Tibial nerve (tissue), 4 donors: ENCODE measurements around the gene OPHN1. TPM values are rescaled to one million over a fixed set of nuclear protein-coding genes. Genes with fewer than 3 reads are reported as not detected.
"Not testable (repeated sequence)": the region's sequence is repeated elsewhere in the genome, so short reads cannot be mapped to it uniquely, and the experiment has no call there.

ENCODE experiments used
- DNase-seq, 2 donors: peaks; one replicate each; pipeline ENCODE4 v3.0.0-alpha.2; 2019; ENCODE audit warnings: low spot score in 2 of 2
- H3K27ac ChIP-seq, 4 donors: fragments of 200-600 bp; sonication (generic) in 3 of 4; one replicate each; pipeline ENCODE4 v1.5.1; 2017 to 2019; ENCODE audit warnings: mild to moderate bottlenecking in 1 of 4
- H3K27me3 ChIP-seq, 2 donors: fragments of 200-600 bp; sonication (generic) in 1 of 2; one replicate each; pipeline versions ENCODE4 v1.5.1 to v1.6.0; 2017 to 2019
- H3K36me3 ChIP-seq, 3 donors: fragments of 200-600 bp; sonication (generic); one replicate each; pipeline ENCODE4 v1.5.1; 2018 to 2019
- H3K4me1 ChIP-seq, 4 donors: fragments of 200-600 bp; sonication (generic) in 3 of 4; one replicate each; pipeline ENCODE4 v1.5.1; 2017 to 2019
- H3K4me3 ChIP-seq, 4 donors: fragments of 200-600 bp; sonication (generic) in 3 of 4; one replicate each; pipeline ENCODE4 v1.5.1; 2017 to 2019; ENCODE audit warnings: mild to moderate bottlenecking in 1 of 4, moderate library complexity in 1 of 4
- H3K9me3 ChIP-seq, 4 donors: fragments of 200-600 bp; sonication (generic) in 3 of 4; one replicate each; pipeline ENCODE4 v1.5.1; 2017 to 2019
- EP300 ChIP-seq, 2 donors: sonication (generic); formaldehyde crosslinking; IDR thresholded peaks; one replicate each; pipeline ENCODE4 v1.6.1; 2017; ENCODE audit warnings: antibody characterized with exemption in 2 of 2, mild to moderate bottlenecking in 1 of 2
- POLR2A ChIP-seq, 2 donors: fragments of 450-650 bp; IDR thresholded peaks; one replicate each; pipeline ENCODE4 v1.6.1; 2017; ENCODE audit warnings: antibody characterized with exemption in 2 of 2, mild to moderate bottlenecking in 2 of 2, moderate library complexity in 2 of 2
- WGBS, 2 donors: methylation state at CpG; one replicate each; pipeline ENCODE4 v1.1.5; 2018; 5-methylcytosine and 5-hydroxymethylcytosine counted together
- total RNA-seq, 4 donors: library from RNA; depleted of rRNA; stranded (reverse); fragments of >200 nt; gene quantifications; one replicate each; pipeline ENCODE4 v1.1.0, GENCODE V29; 2016
- TF ChIP-seq, protein P1 (sequence below), 5 experiments: fragments of 200-600 bp in 3 of 5; fragments of 450-650 bp in 2 of 5; sonication (generic) in 3 of 5; IDR thresholded peaks; one replicate each; pipeline ENCODE4 v1.5.1; 2016 to 2019; ENCODE audit warnings: antibody characterized with exemption in 5 of 5, mild to moderate bottlenecking in 3 of 5, moderate library complexity in 2 of 5

OPHN1 gene
- total RNA-seq, 4 donors from 2014 or later: 13.2 to 27.1 (median 20.5) TPM

DNA sequence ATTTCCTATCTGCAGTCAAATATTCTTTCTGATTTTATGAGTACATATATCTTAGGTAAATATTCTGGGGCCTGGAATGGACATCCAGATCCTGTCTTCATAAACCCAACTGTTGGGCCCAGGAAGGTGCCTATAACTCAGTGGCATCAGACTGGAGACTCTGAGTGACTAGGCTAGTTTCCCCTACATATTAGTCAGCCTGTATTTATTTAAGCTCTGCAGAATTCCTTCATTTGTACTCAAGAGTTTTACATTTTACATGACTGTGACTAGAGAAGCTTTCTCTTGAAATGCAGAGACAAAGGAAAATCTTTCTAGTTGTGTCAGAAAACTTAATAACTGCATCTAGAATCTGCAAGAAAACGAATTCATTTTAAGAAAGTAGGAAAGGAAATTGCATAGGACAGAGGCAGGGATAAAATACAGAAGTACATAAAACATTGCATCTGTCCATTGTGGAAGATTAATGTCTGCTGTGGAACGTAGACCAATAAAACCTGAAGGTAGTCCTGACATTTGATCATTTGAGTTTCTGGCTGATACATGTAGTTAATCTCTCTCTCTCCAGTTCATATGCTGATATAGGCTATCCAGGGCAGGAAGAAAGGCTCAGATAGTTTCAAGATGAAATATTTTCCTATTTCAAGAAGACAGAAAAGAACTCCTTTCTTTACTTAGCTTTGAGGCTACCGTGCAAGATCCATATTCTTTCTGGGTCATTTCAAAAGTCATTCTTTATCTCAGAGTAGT lies 78.2 kb downstream of the OPHN1 start:
- H3K4me3 ChIP-seq: no peak overlapping the region
- WGBS, 2 donors: 26 to 32% methylated on average over 3 of the region's 3 CpGs
- no peaks in the 10 kb centered on the region for H3K9me3 ChIP-seq
- H3K36me3 ChIP-seq: no peaks in the 10 kb centered on the region
- TF ChIP-seq, protein P1, sequence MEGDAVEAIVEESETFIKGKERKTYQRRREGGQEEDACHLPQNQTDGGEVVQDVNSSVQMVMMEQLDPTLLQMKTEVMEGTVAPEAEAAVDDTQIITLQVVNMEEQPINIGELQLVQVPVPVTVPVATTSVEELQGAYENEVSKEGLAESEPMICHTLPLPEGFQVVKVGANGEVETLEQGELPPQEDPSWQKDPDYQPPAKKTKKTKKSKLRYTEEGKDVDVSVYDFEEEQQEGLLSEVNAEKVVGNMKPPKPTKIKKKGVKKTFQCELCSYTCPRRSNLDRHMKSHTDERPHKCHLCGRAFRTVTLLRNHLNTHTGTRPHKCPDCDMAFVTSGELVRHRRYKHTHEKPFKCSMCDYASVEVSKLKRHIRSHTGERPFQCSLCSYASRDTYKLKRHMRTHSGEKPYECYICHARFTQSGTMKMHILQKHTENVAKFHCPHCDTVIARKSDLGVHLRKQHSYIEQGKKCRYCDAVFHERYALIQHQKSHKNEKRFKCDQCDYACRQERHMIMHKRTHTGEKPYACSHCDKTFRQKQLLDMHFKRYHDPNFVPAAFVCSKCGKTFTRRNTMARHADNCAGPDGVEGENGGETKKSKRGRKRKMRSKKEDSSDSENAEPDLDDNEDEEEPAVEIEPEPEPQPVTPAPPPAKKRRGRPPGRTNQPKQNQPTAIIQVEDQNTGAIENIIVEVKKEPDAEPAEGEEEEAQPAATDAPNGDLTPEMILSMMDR (IDR thresholded peaks at IDR 0.05): no peak
- TF ChIP-seq EP300 (IDR thresholded peaks at IDR 0.05): no peak
- no peak for TF ChIP-seq POLR2A (IDR thresholded peaks at IDR 0.05)
- no peaks in the 10 kb centered on the region for H3K4me1 ChIP-seq
- H3K27ac ChIP-seq: no peak overlapping the region
- no peak for DNase-seq
- no peaks in the 10 kb centered on the region for H3K27me3 ChIP-seq

DNA sequence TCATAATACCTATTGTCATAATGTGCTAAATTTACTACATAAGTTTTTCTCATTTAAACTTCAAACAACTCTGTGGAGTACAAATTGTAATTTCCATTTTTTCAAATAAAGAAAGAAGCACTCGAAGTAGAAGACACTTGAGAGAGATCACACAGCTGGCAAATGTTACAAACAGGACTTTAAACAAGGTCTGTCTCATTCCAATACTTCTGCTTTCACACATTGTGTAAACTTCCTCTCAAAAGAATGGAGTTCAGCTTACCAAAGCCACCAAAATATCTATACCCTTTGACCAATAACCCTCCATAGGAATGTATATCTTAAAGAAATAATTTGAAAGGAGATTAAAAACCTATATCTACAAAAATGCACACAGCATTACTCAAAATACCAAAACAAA lies 88.3 kb downstream of the OPHN1 start:
- Histone ChIP-seq H3K27me3 (no peaks in the 10 kb centered on the region), H3K9me3 (no peaks in the 10 kb centered on the region), H3K27ac (no peak overlapping the region), H3K36me3 (no peaks in the 10 kb centered on the region), H3K4me1 (peaks cover 0 to 16% (median 0%) of the 10 kb centered on the region in 4 donors), H3K4me3 (no peak overlapping the region)
- DNase-seq: no peak
- 10 to 26% methylated on average over 1 of the region's 1 CpG for WGBS, 2 donors
- TF ChIP-seq, protein P1 (IDR thresholded peaks at IDR 0.05): no peak

DNA sequence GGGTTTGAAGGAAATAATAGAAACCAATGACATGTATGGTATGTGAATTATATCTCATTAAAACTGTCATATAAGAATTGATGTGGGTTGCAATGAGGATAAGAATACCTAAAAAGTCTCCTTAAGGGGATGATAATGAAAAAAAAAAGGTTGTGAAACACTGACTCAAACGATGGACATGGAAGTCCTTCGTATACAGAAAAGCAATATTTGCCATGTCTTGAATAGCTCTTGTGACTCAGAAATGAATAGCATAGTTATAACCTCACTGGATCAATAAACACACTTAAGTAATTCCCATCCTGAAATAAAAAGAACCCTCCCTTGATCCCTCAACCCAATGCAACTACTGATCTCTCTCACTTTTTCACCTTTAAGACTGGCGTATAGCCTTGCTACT lies 89.7 kb downstream of the OPHN1 start:
- no peak overlapping the region for H3K27ac ChIP-seq
- H3K27me3 ChIP-seq: no peaks in the 10 kb centered on the region
- 63 to 84% methylated on average over 3 of the region's 3 CpGs for WGBS, 2 donors
- TF ChIP-seq EP300 (IDR thresholded peaks at IDR 0.05) (no peak), POLR2A (IDR thresholded peaks at IDR 0.05) (no peak)
- TF ChIP-seq, protein P1 (IDR thresholded peaks at IDR 0.05): no peak
- no peak overlapping the region for H3K4me3 ChIP-seq
- no peaks in the 10 kb centered on the region for H3K9me3 ChIP-seq
- H3K36me3 ChIP-seq: no peaks in the 10 kb centered on the region
- no peak for DNase-seq
- H3K4me1 ChIP-seq: peaks cover 0 to 16% (median 0%) of the 10 kb centered on the region in 4 donors

DNA sequence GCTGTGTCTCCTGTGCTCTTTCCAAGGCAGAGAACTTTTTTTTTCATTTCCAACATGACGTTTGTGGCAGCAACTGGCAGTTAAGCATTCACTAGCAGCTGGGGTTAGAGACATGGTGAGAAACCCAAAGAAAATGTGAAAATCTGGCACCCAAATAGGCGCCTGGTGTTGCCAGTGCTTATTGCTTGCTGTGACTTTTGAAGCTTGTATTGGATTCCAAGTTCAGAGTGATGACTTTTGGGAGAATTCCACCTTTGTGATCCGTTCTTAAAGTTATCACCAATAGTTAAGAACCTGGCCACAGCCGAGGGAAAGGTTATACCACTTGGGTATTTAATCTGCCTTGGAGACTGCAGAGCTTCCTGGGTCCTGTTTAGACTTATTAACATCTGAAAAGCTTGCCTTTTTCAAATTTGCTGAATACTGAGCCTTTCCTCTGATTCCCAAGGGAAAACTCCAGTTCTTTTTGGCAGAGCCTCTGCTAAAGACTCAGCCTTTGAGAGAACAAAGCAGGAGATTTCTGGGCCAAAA lies 101.0 kb downstream of the OPHN1 start:
- Histone ChIP-seq H3K27me3 (no peaks in the 10 kb centered on the region), H3K9me3 (no peaks in the 10 kb centered on the region), H3K27ac (peak overlapping the region in 3 of 4 donors; percentile 40 to 67 (median 65)), H3K4me3 (no peak overlapping the region), H3K4me1 (peaks cover 0 to 12% (median 4%) of the 10 kb centered on the region in 4 donors), H3K36me3 (no peaks in the 10 kb centered on the region)
- WGBS, 2 donors: 14 to 52% methylated on average over 4 of the region's 4 CpGs
- TF ChIP-seq, protein P1 (IDR thresholded peaks at IDR 0.05): no peak
- TF ChIP-seq POLR2A (IDR thresholded peaks at IDR 0.05) (no peak), EP300 (IDR thresholded peaks at IDR 0.05) (no peak)
- peak in 1 of 2 donors; percentile 4 for DNase-seq

DNA sequence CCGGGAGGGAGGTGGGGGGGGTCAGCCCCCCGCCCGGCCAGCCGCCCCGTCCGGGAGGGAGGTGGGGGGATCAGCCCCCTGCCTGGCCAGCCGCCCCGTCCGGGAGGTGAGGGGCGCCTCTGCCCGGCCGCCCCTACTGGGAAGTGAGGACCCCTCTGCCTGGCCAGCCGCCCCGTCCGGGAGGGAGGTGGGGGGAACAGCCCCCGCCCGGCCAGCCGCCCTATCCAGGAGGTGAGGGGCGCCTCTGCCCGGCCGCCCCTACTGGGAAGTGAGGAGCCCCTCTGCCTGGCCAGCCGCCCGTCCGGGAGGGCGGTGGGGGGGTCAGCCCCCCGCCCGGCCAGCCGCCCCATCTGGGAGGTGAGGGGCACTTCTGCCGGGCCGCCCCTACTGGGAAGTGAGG lies 106.5 kb downstream of the OPHN1 start:
- H3K27ac ChIP-seq, H3K27me3 ChIP-seq, H3K4me3 ChIP-seq, DNase-seq, H3K9me3 ChIP-seq, H3K4me1 ChIP-seq, H3K36me3 ChIP-seq: not testable (repeated sequence)
- WGBS, 2 donors: no CpG with 5 or more reads among the region's 30 CpGs
